H9 (cell line): ENCODE results near the gene TPX2. TPM values are rescaled to one million over a fixed set of nuclear protein-coding genes. Genes with fewer than 3 reads are reported as not detected.

Source experiments
- DNase-seq: peaks from one replicate; pipeline ENCODE4 v3.0.0-alpha.2; 2017
- H2AFZ ChIP-seq: one replicate; pipeline ENCODE4 v1.6.1; 2013; ENCODE audit warnings: mild to moderate bottlenecking, low read length, control low read depth, moderate library complexity
- H2AK5ac ChIP-seq: 2 replicates; pipeline ENCODE4 v1.6.1; 2013; ENCODE audit warnings: low read length, control low read depth, mixed read lengths; ENCODE audit not compliant: insufficient read length
- H2BK120ac ChIP-seq: one replicate; pipeline ENCODE4 v1.6.1; 2013; ENCODE audit warnings: low read depth, mild to moderate bottlenecking, low read length, control low read depth, inconsistent platforms; ENCODE audit not compliant: poor library complexity, severe bottlenecking
- H2BK12ac ChIP-seq: 2 replicates; pipeline ENCODE4 v1.6.1; 2013; ENCODE audit warnings: low read length, control low read depth, mixed read lengths, low read depth; ENCODE audit not compliant: insufficient read length
- H2BK15ac ChIP-seq: 2 replicates; pipeline ENCODE4 v1.6.1; 2013; ENCODE audit warnings: low read depth, low read length, control low read depth
- H2BK20ac ChIP-seq: one replicate; pipeline ENCODE4 v1.6.1; 2013; ENCODE audit warnings: low read depth, mild to moderate bottlenecking, low read length, control low read depth, inconsistent platforms; ENCODE audit not compliant: poor library complexity, severe bottlenecking
- H2BK5ac ChIP-seq: 2 replicates; pipeline ENCODE4 v1.6.1; 2013; ENCODE audit warnings: low read length, control low read depth, mixed read lengths; ENCODE audit not compliant: insufficient read length
- H3K14ac ChIP-seq: 2 replicates; pipeline ENCODE4 v1.6.1; 2013; ENCODE audit warnings: low read length, control low read depth; ENCODE audit not compliant: insufficient read depth
- H3K18ac ChIP-seq: 2 replicates; pipeline ENCODE4 v1.6.1; 2013; ENCODE audit warnings: low read depth, mild to moderate bottlenecking, mixed read lengths, low read length, control low read depth; ENCODE audit not compliant: insufficient read length
- H3K23ac ChIP-seq: 2 replicates; pipeline ENCODE4 v1.6.1; 2013; ENCODE audit warnings: low read length, control low read depth, mixed read lengths, low read depth; ENCODE audit not compliant: insufficient read length
- H3K23me2 ChIP-seq: 2 replicates; pipeline ENCODE4 v1.6.1; 2013; ENCODE audit warnings: low read depth, mild to moderate bottlenecking, mixed read lengths, low read length, control low read depth; ENCODE audit not compliant: insufficient read length, poor library complexity, severe bottlenecking
- H3K27ac ChIP-seq: 2 replicates; pipeline ENCODE4 v1.5.1; 2013; ENCODE audit warnings: low read length, control low read depth, mixed read lengths, low read depth; ENCODE audit not compliant: insufficient read length
- H3K27me3 ChIP-seq: 2 replicates; pipeline ENCODE4 v1.6.1; 2013; ENCODE audit warnings: low read length, control low read depth, inconsistent platforms; ENCODE audit not compliant: insufficient read depth
- H3K4ac ChIP-seq: 2 replicates; pipeline ENCODE4 v1.6.1; 2013; ENCODE audit warnings: low read depth, mild to moderate bottlenecking, control low read depth, inconsistent platforms, low read length, moderate library complexity
- H3K4me1 ChIP-seq: 2 replicates; pipeline ENCODE4 v1.6.1; 2013; ENCODE audit warnings: low read length, control low read depth, inconsistent platforms; ENCODE audit not compliant: insufficient read depth
- H3K4me2 ChIP-seq: 2 replicates; pipeline ENCODE4 v1.6.1; 2013; ENCODE audit warnings: low read length, control low read depth, mixed read lengths; ENCODE audit not compliant: insufficient read length, insufficient read depth
- H3K56ac ChIP-seq: 2 replicates; pipeline ENCODE4 v1.6.1; 2013; ENCODE audit warnings: low read depth, mild to moderate bottlenecking, mixed read lengths, low read length, control low read depth; ENCODE audit not compliant: insufficient read length
- H3K79me1 ChIP-seq: 2 replicates; pipeline ENCODE4 v1.6.1; 2013; ENCODE audit warnings: low read depth, mild to moderate bottlenecking, moderate library complexity, low read length, control low read depth, inconsistent platforms; ENCODE audit not compliant: insufficient read depth, poor library complexity, severe bottlenecking
- H3K79me2 ChIP-seq: 2 replicates; pipeline ENCODE4 v1.6.1; 2013; ENCODE audit warnings: low read length, control low read depth, inconsistent platforms; ENCODE audit not compliant: insufficient read depth
- H3K9ac ChIP-seq: 2 replicates; pipeline ENCODE4 v1.6.1; 2013; ENCODE audit warnings: low read length, control low read depth, mixed read lengths; ENCODE audit not compliant: insufficient read length; ENCODE audit errors: extremely low read depth
- H3K9me3 ChIP-seq: one replicate; pipeline ENCODE4 v1.6.1; 2013; ENCODE audit warnings: low read depth, low read length, inconsistent platforms; ENCODE audit not compliant: control insufficient read depth
- H3T11ph ChIP-seq: one replicate; pipeline ENCODE4 v1.6.1; 2013; ENCODE audit warnings: mild to moderate bottlenecking, low read length, control low read depth, inconsistent platforms
- H4K20me1 ChIP-seq: one replicate; pipeline ENCODE4 v1.6.1; 2013; ENCODE audit not compliant: control insufficient read depth, insufficient read length, insufficient read depth
- H4K5ac ChIP-seq: 2 replicates; pipeline ENCODE4 v1.6.1; 2013; ENCODE audit warnings: low read depth, mild to moderate bottlenecking, mixed read lengths, low read length, control low read depth; ENCODE audit not compliant: insufficient read length
- H4K8ac ChIP-seq: replicated peaks from 2 replicates; pipeline ENCODE4 v1.6.1; 2013; ENCODE audit warnings: low read length, control low read depth, mixed read lengths, low read depth; ENCODE audit not compliant: insufficient read length
- H4K91ac ChIP-seq: 2 replicates; pipeline ENCODE4 v1.6.1; 2013; ENCODE audit warnings: low read depth, mild to moderate bottlenecking, moderate library complexity, mixed read lengths, low read length, control low read depth; ENCODE audit not compliant: insufficient read length
- H3K27ac Mint-ChIP-seq, 3 experiments: 2 replicates in 2 of 3; 3 replicates in 1 of 3; pipeline ENCODE4 v1.8.0; 2020 to 2021; ENCODE audit warnings: mixed read lengths in 3 of 3, mild to moderate bottlenecking in 1 of 3, moderate library complexity in 1 of 3
- H3K27me3 Mint-ChIP-seq: 2 replicates; pipeline ENCODE4 v1.8.0; 2021; ENCODE audit warnings: low read depth, mild to moderate bottlenecking, moderate library complexity, mixed read lengths
- H3K36me3 Mint-ChIP-seq, 3 experiments: 2 replicates in 2 of 3; 3 replicates in 1 of 3; pipeline ENCODE4 v1.8.0; 2020 to 2021; ENCODE audit warnings: low read depth in 3 of 3, mixed read lengths in 3 of 3; ENCODE audit not compliant: insufficient read depth in 1 of 3
- H3K4me1 Mint-ChIP-seq, 2 experiments: 2 replicates each; pipeline ENCODE4 v1.8.0; 2020; ENCODE audit warnings: mixed read lengths in 2 of 2
- H3K4me3 Mint-ChIP-seq, 2 experiments: 2 replicates in 1 of 2; 3 replicates in 1 of 2; pipeline ENCODE4 v1.8.0; 2020 to 2021; ENCODE audit warnings: mild to moderate bottlenecking in 2 of 2, mixed read lengths in 2 of 2, moderate library complexity in 1 of 2
- H3K9me3 Mint-ChIP-seq, 2 experiments: 2 replicates in 1 of 2; 3 replicates in 1 of 2; pipeline ENCODE4 v1.8.0; 2020; ENCODE audit warnings: mild to moderate bottlenecking in 2 of 2, mixed read lengths in 2 of 2, moderate library complexity in 1 of 2
- CTCF ChIP-seq: fragments of 200-600 bp; sonication (generic); conservative IDR thresholded peaks from 3 replicates; pipeline ENCODE4 v1.8.0; 2021; ENCODE audit warnings: antibody characterized with exemption, mild to moderate bottlenecking
- WGBS: extraction: QIAGEN DNeasy Blood & Tissue Kit; methylation state at CpG from one replicate; pipeline ENCODE4 v1.1.7; 2013; ENCODE audit warnings: missing lambda C conversion rate, low lambda C conversion rate, mixed read lengths; ENCODE audit not compliant: insufficient read length; ENCODE audit errors: extremely low coverage; 5-methylcytosine and 5-hydroxymethylcytosine counted together
- total RNA-seq: library from RNA; stranded (reverse); gene quantifications from 2 replicates; pipeline ENCODE4 v1.2.1, GENCODE V29; 2021

The TPX2 gene
- total RNA-seq, 1 experiment from 2014 or later, result 161 TPM

- no peaks in the 10 kb centered on the region for H3K4me1 ChIP-seq
- H3K27ac Mint-ChIP-seq, result no peak overlapping the region
- no peak overlapping the region for H2BK12ac ChIP-seq
- no peak overlapping the region for H3K18ac ChIP-seq
- no peak overlapping the region for H4K5ac ChIP-seq
- WGBS, result no CpG with 5 or more reads among the region's 14 CpGs
- no peak overlapping the region for H3K23ac ChIP-seq
- H3K27me3 ChIP-seq, result no peaks in the 10 kb centered on the region
- H3K4me1 Mint-ChIP-seq, result peaks cover 13 to 15% of the 10 kb centered on the region in 2 experiments
- H3K14ac ChIP-seq, result no peak overlapping the region
- H3K79me2 ChIP-seq, result no peaks in the 10 kb centered on the region
- H3K4me2 ChIP-seq, result no peak overlapping the region
- TF ChIP-seq CTCF, result no peak
- no peak overlapping the region for H2AFZ ChIP-seq
- H3K4ac ChIP-seq, result no peak overlapping the region
- H4K91ac ChIP-seq, result no peak overlapping the region
- no peak overlapping the region for H2BK5ac ChIP-seq
- H3K36me3 Mint-ChIP-seq, result no peaks in the 10 kb centered on the region
- no peak overlapping the region for H4K8ac ChIP-seq
- H3K9me3 Mint-ChIP-seq, result no peaks in the 10 kb centered on the region
- no peaks in the 10 kb centered on the region for H3K23me2 ChIP-seq
- H2BK120ac ChIP-seq, result no peak overlapping the region
- no peak overlapping the region for H2BK15ac ChIP-seq
- H3K79me1 ChIP-seq, result no peaks in the 10 kb centered on the region
- no peak for DNase-seq
- no peak overlapping the region for H3K27ac ChIP-seq
- H2BK20ac ChIP-seq, result no peak overlapping the region
- H3K56ac ChIP-seq, result no peak overlapping the region
- no peaks in the 10 kb centered on the region for H3K9me3 ChIP-seq
- H4K20me1 ChIP-seq, result no peaks in the 10 kb centered on the region
- H3T11ph ChIP-seq, result no peak overlapping the region
- H3K4me3 Mint-ChIP-seq, result no peak overlapping the region
- peaks cover 5% of the 10 kb centered on the region for H3K27me3 Mint-ChIP-seq
- H3K9ac ChIP-seq, result no peak overlapping the region
- H2AK5ac ChIP-seq, result no peak overlapping the region
Observed at GRCh38 chr20:31824554-31825313, 85.6 kb downstream of the TPX2 start.
